ENCODE measurements around the gene MIEF1. TPM values are rescaled to one million over a fixed set of nuclear protein-coding genes. Genes with fewer than 3 reads are reported as not detected.

The MIEF1 gene
- total and polyA plus RNA-seq, 2 of the 8 experiments (the other 6 are each of a cell fraction or from before 2014, with no cell fraction given), result 16.8 to 32.7 TPM

DNA sequence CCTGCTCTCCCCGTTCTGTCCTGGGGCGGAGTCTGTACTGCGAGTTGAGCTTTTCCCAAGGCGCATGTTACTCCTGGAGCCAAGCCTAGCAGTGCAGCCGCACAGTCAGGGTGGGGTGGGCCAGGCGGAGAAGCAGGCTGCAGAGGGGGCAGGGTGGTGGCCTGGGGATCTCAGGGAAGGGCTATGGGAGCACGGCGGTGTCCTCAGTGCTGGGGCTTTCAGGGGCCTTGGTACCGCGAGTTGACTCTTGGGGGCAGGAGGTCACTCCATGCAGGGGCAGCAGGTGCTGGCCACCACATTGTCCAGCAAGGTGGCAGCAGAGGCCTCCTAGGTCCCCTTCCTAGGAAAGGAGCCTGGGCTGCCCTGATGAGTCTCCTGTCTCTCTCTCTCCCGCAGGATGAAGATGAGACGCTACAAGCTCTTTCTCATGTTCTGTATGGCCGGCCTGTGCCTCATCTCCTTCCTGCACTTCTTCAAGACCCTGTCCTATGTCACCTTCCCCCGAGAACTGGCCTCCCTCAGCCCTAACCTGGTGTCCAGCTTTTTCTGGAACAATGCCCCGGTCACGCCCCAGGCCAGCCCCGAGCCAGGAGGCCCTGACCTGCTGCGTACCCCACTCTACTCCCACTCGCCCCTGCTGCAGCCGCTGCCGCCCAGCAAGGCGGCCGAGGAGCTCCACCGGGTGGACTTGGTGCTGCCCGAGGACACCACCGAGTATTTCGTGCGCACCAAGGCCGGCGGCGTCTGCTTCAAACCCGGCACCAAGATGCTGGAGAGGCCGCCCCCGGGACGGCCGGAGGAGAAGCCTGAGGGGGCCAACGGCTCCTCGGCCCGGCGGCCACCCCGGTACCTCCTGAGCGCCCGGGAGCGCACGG, 14.9 kb upstream of the MIEF1 start (continued):
- no peak for TF ChIP-seq RNF2 (IDR thresholded peaks at IDR 0.05; ENCODE audit: borderline replicate concordance, low read depth, low read length, missing control alignments, poor library complexity, severe bottlenecking)
- no peak for TF ChIP-seq NRF1 (IDR thresholded peaks at IDR 0.05; ENCODE audit: low read depth, low read length)
- TF ChIP-seq TBP (IDR thresholded peaks at IDR 0.05; ENCODE audit: low read depth, low read length), result no peak
- TF ChIP-seq, protein P1, sequence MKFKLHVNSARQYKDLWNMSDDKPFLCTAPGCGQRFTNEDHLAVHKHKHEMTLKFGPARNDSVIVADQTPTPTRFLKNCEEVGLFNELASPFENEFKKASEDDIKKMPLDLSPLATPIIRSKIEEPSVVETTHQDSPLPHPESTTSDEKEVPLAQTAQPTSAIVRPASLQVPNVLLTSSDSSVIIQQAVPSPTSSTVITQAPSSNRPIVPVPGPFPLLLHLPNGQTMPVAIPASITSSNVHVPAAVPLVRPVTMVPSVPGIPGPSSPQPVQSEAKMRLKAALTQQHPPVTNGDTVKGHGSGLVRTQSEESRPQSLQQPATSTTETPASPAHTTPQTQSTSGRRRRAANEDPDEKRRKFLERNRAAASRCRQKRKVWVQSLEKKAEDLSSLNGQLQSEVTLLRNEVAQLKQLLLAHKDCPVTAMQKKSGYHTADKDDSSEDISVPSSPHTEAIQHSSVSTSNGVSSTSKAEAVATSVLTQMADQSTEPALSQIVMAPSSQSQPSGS (IDR thresholded peaks at IDR 0.05; ENCODE audit: low read length), result no peak
- TF ChIP-seq POLR2A (IDR thresholded peaks at IDR 0.05; ENCODE audit: control extremely low read depth in 1 of 2, low read depth in 2 of 2, low read length in 2 of 2), result no peak
- no peak for TF ChIP-seq RBBP5 (IDR thresholded peaks at IDR 0.05; ENCODE audit: borderline replicate concordance, low read depth, low read length)
- TF ChIP-seq SUZ12 (IDR thresholded peaks at IDR 0.05; ENCODE audit: low read length), result no peak
- TF ChIP-seq, protein P2, sequence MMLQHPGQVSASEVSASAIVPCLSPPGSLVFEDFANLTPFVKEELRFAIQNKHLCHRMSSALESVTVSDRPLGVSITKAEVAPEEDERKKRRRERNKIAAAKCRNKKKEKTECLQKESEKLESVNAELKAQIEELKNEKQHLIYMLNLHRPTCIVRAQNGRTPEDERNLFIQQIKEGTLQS (IDR thresholded peaks at IDR 0.05; ENCODE audit: insufficient read depth, low read depth, low read length), result no peak
- no peak for TF ChIP-seq HDAC2 (IDR thresholded peaks at IDR 0.05; ENCODE audit: borderline replicate concordance in 1 of 2, low read depth in 2 of 2, low read length in 2 of 2)
- no peak for TF ChIP-seq JUND (IDR thresholded peaks at IDR 0.05; ENCODE audit: low read length)
